GM19438 (cell line): ENCODE results near the gene TMEM59.

Experiments
- ATAC-seq: cut with Tn5 transposase; IDR thresholded peaks from one replicate; pipeline ENCODE4 v1.9.1; 2021; ENCODE audit warnings: low read depth; ENCODE audit not compliant: unreplicated experiment

The TMEM59 gene

GRCh38 chr1:53992085-53992874, 60.7 kb downstream of the TMEM59 start:
- ATAC-seq = no peak

GRCh38 chr1:53987880-53988279, 65.1 kb downstream of the TMEM59 start:
- ATAC-seq = no peak

- ATAC-seq = no peak
Observed at GRCh38 chr1:53986458-53986857, 66.5 kb downstream of the TMEM59 start.

GRCh38 chr1:53984726-53985125, 68.3 kb downstream of the TMEM59 start:
- no peak for ATAC-seq

- ATAC-seq = no peak
Observed at GRCh38 chr1:53982763-53983104, 70.3 kb downstream of the TMEM59 start.

- ATAC-seq = no peak
Observed at GRCh38 chr1:53982034-53982762, 70.8 kb downstream of the TMEM59 start.

GRCh38 chr1:53981220-53981619, 71.8 kb downstream of the TMEM59 start:
- no peak for ATAC-seq

- no peak for ATAC-seq
Observed at GRCh38 chr1:53979712-53980450, 73.1 kb downstream of the TMEM59 start.
